Calu3 (cell line): ENCODE results near the gene CELF5. TPM values are rescaled to one million over a fixed set of nuclear protein-coding genes. Genes with fewer than 3 reads are reported as not detected.

Experiments
- BruUV-seq: library from RNA; stranded (reverse); fragments of 400-500 nt; replicated peaks from 2 replicates; lab custom pipeline; 2021; lab: Mats Ljungman, UMichigan
- CTCF ChIA-PET: fragments of 300-600 bp; sonication (Branson Sonifier 250); formaldehyde crosslinking; loops from one replicate; lab custom pipeline; 2022; ENCODE audit warnings: antibody characterized with exemption; lab: Charles Lee
- DNase-seq: peaks from one replicate; pipeline ENCODE4 v3.0.0; 2022
- H3K27ac Mint-ChIP-seq: one replicate; pipeline ENCODE4 v1.8.0; 2022; ENCODE audit warnings: mixed read lengths; ENCODE audit not compliant: unreplicated experiment
- H3K27me3 Mint-ChIP-seq: one replicate; pipeline ENCODE4 v1.8.0; 2022; ENCODE audit warnings: mixed read lengths; ENCODE audit not compliant: unreplicated experiment
- H3K36me3 Mint-ChIP-seq: one replicate; pipeline ENCODE4 v1.8.0; 2022; ENCODE audit warnings: mild to moderate bottlenecking, moderate library complexity, mixed read lengths; ENCODE audit not compliant: insufficient read depth, unreplicated experiment
- H3K4me1 Mint-ChIP-seq: one replicate; pipeline ENCODE4 v1.8.0; 2022; ENCODE audit warnings: mild to moderate bottlenecking, low read depth, mixed read lengths; ENCODE audit not compliant: unreplicated experiment
- H3K4me3 Mint-ChIP-seq: one replicate; pipeline ENCODE4 v1.8.0; 2022; ENCODE audit warnings: mild to moderate bottlenecking, low read depth, moderate library complexity, mixed read lengths; ENCODE audit not compliant: unreplicated experiment
- H3K9me3 Mint-ChIP-seq: one replicate; pipeline ENCODE4 v1.8.0; 2022; ENCODE audit warnings: low read depth, mixed read lengths; ENCODE audit not compliant: unreplicated experiment
- intact Hi-C: fragments of 100-400 bp; cut with micrococcal nuclease; formaldehyde crosslinking; loops from one replicate; pipeline ENCODE4 v1.10.0; 2022; ENCODE audit not compliant: unreplicated experiment
- total RNA-seq: library from RNA; stranded (reverse); gene quantifications from 2 replicates; pipeline ENCODE4 v1.2.3, GENCODE V29; 2022
- TF ChIP-seq, protein P1 (sequence below): fragments of 200-600 bp; IDR thresholded peaks from one replicate; pipeline ENCODE4 v1.8.0; 2022; ENCODE audit warnings: antibody characterized with exemption; ENCODE audit not compliant: unreplicated experiment

The CELF5 gene
- total RNA-seq, 1 experiment from 2014 or later: 0.40 TPM

DNA sequence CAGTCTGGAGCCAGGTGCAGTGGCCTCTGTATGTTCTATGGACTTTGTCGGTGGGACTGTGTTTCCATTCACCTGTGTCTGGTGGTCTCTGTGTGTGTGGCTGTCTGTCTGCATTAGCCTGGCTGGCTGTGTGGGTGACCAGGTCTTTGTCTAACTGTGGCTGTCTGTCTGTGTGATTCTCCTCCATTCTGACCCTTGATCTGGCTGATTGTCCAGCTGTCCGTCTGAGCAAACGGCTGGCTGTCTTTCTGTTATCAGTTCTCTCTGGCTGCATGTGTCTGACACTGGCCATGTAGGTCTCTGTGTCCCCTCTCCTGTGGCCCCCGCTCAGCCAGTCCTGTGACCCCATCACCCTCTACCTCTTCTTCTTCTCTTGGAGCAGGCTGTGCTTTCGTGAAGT is 53.2 kb downstream of the CELF5 start:
- Mint-ChIP-seq H3K4me1 (peaks cover 7% of the 10 kb centered on the region), H3K4me3 (no peak overlapping the region), H3K9me3 (no peaks in the 10 kb centered on the region), H3K27me3 (peaks cover 81% of the 10 kb centered on the region), H3K27ac (no peak overlapping the region), H3K36me3 (peaks cover 5% of the 10 kb centered on the region)
- CTCF ChIA-PET: no interaction called here
- DNase-seq: no peak
- BruUV-seq: no TSS peak
- intact Hi-C loops: no loop called here
- TF ChIP-seq, protein P1, sequence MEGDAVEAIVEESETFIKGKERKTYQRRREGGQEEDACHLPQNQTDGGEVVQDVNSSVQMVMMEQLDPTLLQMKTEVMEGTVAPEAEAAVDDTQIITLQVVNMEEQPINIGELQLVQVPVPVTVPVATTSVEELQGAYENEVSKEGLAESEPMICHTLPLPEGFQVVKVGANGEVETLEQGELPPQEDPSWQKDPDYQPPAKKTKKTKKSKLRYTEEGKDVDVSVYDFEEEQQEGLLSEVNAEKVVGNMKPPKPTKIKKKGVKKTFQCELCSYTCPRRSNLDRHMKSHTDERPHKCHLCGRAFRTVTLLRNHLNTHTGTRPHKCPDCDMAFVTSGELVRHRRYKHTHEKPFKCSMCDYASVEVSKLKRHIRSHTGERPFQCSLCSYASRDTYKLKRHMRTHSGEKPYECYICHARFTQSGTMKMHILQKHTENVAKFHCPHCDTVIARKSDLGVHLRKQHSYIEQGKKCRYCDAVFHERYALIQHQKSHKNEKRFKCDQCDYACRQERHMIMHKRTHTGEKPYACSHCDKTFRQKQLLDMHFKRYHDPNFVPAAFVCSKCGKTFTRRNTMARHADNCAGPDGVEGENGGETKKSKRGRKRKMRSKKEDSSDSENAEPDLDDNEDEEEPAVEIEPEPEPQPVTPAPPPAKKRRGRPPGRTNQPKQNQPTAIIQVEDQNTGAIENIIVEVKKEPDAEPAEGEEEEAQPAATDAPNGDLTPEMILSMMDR: no peak

DNA sequence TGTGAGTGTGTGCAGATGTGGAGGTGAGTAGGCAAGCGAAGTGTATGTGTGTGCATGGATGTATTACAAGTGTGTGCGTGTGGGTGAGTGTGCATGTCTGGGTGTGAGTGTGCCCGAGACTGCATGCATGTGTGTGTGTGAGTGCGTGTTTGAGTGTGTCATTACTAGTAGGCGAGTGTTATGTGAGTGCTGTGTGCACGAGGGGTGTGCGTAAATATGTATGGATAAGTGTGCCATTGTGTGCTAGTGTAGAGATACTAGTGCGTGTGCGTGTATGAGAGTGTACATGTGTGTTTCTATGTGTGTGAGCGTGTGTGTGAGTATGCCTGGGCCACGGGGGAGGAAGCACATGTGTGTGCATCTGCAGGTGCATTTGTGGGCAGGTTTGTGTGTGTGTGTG is 53.8 kb downstream of the CELF5 start:
- Mint-ChIP-seq H3K27ac (no peak overlapping the region), H3K9me3 (no peaks in the 10 kb centered on the region), H3K4me3 (no peak overlapping the region), H3K4me1 (peaks cover 7% of the 10 kb centered on the region), H3K27me3 (peaks cover 74% of the 10 kb centered on the region), H3K36me3 (peaks cover 5% of the 10 kb centered on the region)
- intact Hi-C loops: no loop called here
- no peak for DNase-seq
- no TSS peak for BruUV-seq
- CTCF ChIA-PET: no interaction called here
- TF ChIP-seq, protein P1: no peak

DNA sequence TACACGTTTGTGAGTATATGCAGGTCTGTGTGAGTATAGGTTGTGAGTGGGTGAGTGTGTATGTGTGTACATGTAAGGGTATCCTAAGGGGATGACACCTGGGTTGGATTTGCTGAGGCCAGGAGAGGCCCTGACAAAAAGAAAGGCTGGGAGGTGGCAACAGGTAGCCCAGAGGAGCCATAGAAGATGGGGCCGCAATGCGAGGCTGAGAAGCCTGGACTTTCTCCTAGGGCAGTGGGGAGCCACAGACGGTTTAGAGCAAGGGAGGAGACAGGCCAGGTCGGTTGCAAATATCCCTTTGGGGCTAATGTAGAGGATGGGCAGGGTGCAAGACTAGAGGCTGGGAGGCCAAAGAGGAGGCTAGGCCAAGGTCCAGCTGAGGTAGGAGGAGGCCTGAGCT is 54.3 kb downstream of the CELF5 start:
- no peak for DNase-seq
- no peaks in the 10 kb centered on the region for H3K9me3 Mint-ChIP-seq
- BruUV-seq: no TSS peak
- TF ChIP-seq, protein P1: no peak
- H3K4me1 Mint-ChIP-seq: peaks cover 7% of the 10 kb centered on the region
- no peak overlapping the region for H3K27ac Mint-ChIP-seq
- H3K4me3 Mint-ChIP-seq: no peak overlapping the region
- peaks cover 5% of the 10 kb centered on the region for H3K36me3 Mint-ChIP-seq
- CTCF ChIA-PET: no interaction called here
- intact Hi-C loops: no loop called here
- peaks cover 70% of the 10 kb centered on the region for H3K27me3 Mint-ChIP-seq

DNA sequence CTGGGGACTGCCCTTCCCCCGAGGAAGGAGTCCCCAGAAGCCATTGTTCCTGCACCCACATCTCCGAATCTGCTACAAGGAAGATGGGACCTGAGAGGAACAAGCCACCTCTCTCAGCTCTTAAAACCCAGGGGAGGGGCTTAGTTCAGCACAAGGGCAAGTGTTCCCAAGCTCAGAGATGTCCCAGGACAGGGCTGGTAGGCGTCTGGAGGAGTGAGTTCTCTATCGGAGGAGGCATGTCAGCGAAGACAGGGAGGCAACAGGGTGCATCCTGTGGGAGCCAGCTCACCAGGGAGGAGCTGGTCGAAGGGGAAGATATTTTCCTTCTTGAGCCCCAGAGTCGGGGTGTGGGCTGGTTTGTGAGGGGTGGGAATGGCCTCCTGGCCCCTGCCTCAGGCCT is 54.8 kb downstream of the CELF5 start:
- no peaks in the 10 kb centered on the region for H3K9me3 Mint-ChIP-seq

More for the DNA sequence above, 54.8 kb downstream of the CELF5 start:
- CTCF ChIA-PET: no interaction called here
- no peak for DNase-seq
- no peak overlapping the region for H3K27ac Mint-ChIP-seq
- TF ChIP-seq, protein P1: no peak
- BruUV-seq: no TSS peak
- peaks cover 5% of the 10 kb centered on the region for H3K36me3 Mint-ChIP-seq
- H3K4me3 Mint-ChIP-seq: no peak overlapping the region
- H3K27me3 Mint-ChIP-seq: peaks cover 64% of the 10 kb centered on the region
- intact Hi-C loops: no loop called here
- H3K4me1 Mint-ChIP-seq: peaks cover 7% of the 10 kb centered on the region
